GM18508 (cell line): ENCODE results near the gene CCDC73.
"Not testable (repeated sequence)": the region's sequence is repeated elsewhere in the genome, so short reads cannot be mapped to it uniquely, and the experiment has no call there.

Source experiments
- ATAC-seq: cut with Tn5 transposase; IDR thresholded peaks from one replicate; pipeline ENCODE4 v1.9.1; 2021; ENCODE audit warnings: moderate number of reproducible peaks; ENCODE audit not compliant: insufficient read depth, unreplicated experiment

CCDC73 gene

GRCh38 chr11:32809313-32809712 is 14.9 kb upstream of the CCDC73 start:
- ATAC-seq = peak; percentile 94

GRCh38 chr11:32796425-32796824 is 2.0 kb upstream of the CCDC73 start:
- ATAC-seq = no peak

GRCh38 chr11:32792948-32793475 is 1.4 kb downstream of the CCDC73 start:
- no peak for ATAC-seq

GRCh38 chr11:32792111-32792947 is 2.1 kb downstream of the CCDC73 start:
- no peak for ATAC-seq

GRCh38 chr11:32790916-32791315 is 3.5 kb downstream of the CCDC73 start:
- no peak for ATAC-seq

- ATAC-seq = no peak
These were observed 7.7 kb downstream of the CCDC73 start for GRCh38 chr11:32786811-32787210.

- no peak for ATAC-seq
These were observed 9.2 kb downstream of the CCDC73 start for GRCh38 chr11:32785262-32785661.

- no peak for ATAC-seq
These were observed 12.7 kb downstream of the CCDC73 start for GRCh38 chr11:32781721-32782120.

GRCh38 chr11:32780839-32781238 is 13.6 kb downstream of the CCDC73 start:
- ATAC-seq = not testable (repeated sequence)

GRCh38 chr11:32779136-32779535 is 15.3 kb downstream of the CCDC73 start:
- no peak for ATAC-seq

- ATAC-seq = no peak
These were observed 18.6 kb downstream of the CCDC73 start for GRCh38 chr11:32775908-32776307.

- ATAC-seq = no peak
These were observed 20.4 kb downstream of the CCDC73 start for GRCh38 chr11:32774081-32774480.

GRCh38 chr11:32772731-32773130 is 21.7 kb downstream of the CCDC73 start:
- ATAC-seq = no peak

- ATAC-seq = not testable (repeated sequence)
These were observed 32.7 kb downstream of the CCDC73 start for GRCh38 chr11:32761774-32762173.

GRCh38 chr11:32758291-32758690 is 36.2 kb downstream of the CCDC73 start:
- ATAC-seq = no peak

GRCh38 chr11:32753181-32753580 is 41.3 kb downstream of the CCDC73 start:
- not testable (repeated sequence) for ATAC-seq

- ATAC-seq = no peak
These were observed 42.5 kb downstream of the CCDC73 start for GRCh38 chr11:32752001-32752400.

GRCh38 chr11:32751381-32751780 is 43.1 kb downstream of the CCDC73 start:
- no peak for ATAC-seq

GRCh38 chr11:32729976-32730375 is 64.5 kb downstream of the CCDC73 start:
- no peak for ATAC-seq

- no peak for ATAC-seq
These were observed 71.1 kb downstream of the CCDC73 start for GRCh38 chr11:32723332-32723731.

GRCh38 chr11:32722255-32722654 is 72.2 kb downstream of the CCDC73 start:
- ATAC-seq = no peak

- no peak for ATAC-seq
These were observed 81.0 kb downstream of the CCDC73 start for GRCh38 chr11:32713496-32713895.
